Mesenchymal stem cell (in vitro differentiated cells and primary cell): ENCODE data around the gene PRX.
"Not testable (repeated sequence)": the region's sequence is repeated elsewhere in the genome, so short reads cannot be mapped to it uniquely, and the experiment has no call there.

ENCODE experiments used
- DNase-seq: peaks from one replicate; pipeline ENCODE4 v3.0.0-alpha.2; 2013
- H2AFZ ChIP-seq: one replicate; pipeline ENCODE4 v1.6.1; 2013; ENCODE audit warnings: low read depth, mild to moderate bottlenecking, control low read depth, inconsistent platforms, low read length, moderate library complexity
- H2AK5ac ChIP-seq: 2 replicates; pipeline ENCODE4 v1.6.1; 2013; ENCODE audit warnings: low read length, moderate library complexity, mild to moderate bottlenecking, inconsistent platforms; ENCODE audit not compliant: severe bottlenecking
- H2BK120ac ChIP-seq: one replicate; pipeline ENCODE4 v1.6.1; 2013; ENCODE audit warnings: low read depth, mild to moderate bottlenecking, inconsistent platforms, low read length, moderate library complexity
- H2BK12ac ChIP-seq, 2 experiments: one replicate each; pipeline ENCODE4 v1.6.1; 2013; ENCODE audit warnings: inconsistent platforms in 2 of 2, low read length in 2 of 2, mild to moderate bottlenecking in 2 of 2, moderate library complexity in 2 of 2, control low read depth in 1 of 2
- H2BK15ac ChIP-seq: one replicate; pipeline ENCODE4 v1.6.1; 2013; ENCODE audit warnings: mild to moderate bottlenecking, low read depth, inconsistent platforms; ENCODE audit not compliant: poor library complexity, severe bottlenecking
- H2BK5ac ChIP-seq: 2 replicates; pipeline ENCODE4 v1.6.1; 2013; ENCODE audit warnings: low read depth, mild to moderate bottlenecking, low read length, control low read depth, inconsistent platforms; ENCODE audit not compliant: poor library complexity, severe bottlenecking
- H3K14ac ChIP-seq, 2 experiments: one replicate each; pipeline ENCODE4 v1.6.1; 2013; ENCODE audit warnings: inconsistent platforms in 2 of 2, low read length in 2 of 2, control low read depth in 1 of 2, mild to moderate bottlenecking in 1 of 2, moderate library complexity in 1 of 2
- H3K18ac ChIP-seq, 2 experiments: one replicate each; pipeline ENCODE4 v1.6.1; 2013; ENCODE audit warnings: inconsistent platforms in 2 of 2, low read length in 2 of 2, control low read depth in 1 of 2, low read depth in 1 of 2, mild to moderate bottlenecking in 1 of 2
- H3K23ac ChIP-seq, 2 experiments: one replicate each; pipeline ENCODE4 v1.6.1; 2013; ENCODE audit warnings: inconsistent platforms in 2 of 2, low read length in 2 of 2, mild to moderate bottlenecking in 2 of 2, moderate library complexity in 2 of 2, control low read depth in 1 of 2
- H3K27ac ChIP-seq: 2 replicates; pipeline ENCODE4 v1.5.1; 2013; ENCODE audit warnings: mild to moderate bottlenecking, moderate library complexity, low read length, control low read depth, inconsistent platforms; ENCODE audit not compliant: poor library complexity, severe bottlenecking
- H3K27me3 ChIP-seq, 2 experiments: 2 replicates each; pipeline versions ENCODE4 v1.6.1 to v1.7.0; 2013; ENCODE audit warnings: low read length in 2 of 2, mild to moderate bottlenecking in 2 of 2, moderate library complexity in 2 of 2, control low read depth in 1 of 2, inconsistent platforms in 1 of 2; ENCODE audit not compliant: control insufficient read depth in 1 of 2, insufficient read depth in 1 of 2
- H3K36me3 ChIP-seq, 2 experiments: 2 replicates each; pipeline versions ENCODE4 v1.6.1 to v1.7.0; 2013; ENCODE audit warnings: low read length in 2 of 2, control low read depth in 1 of 2, inconsistent platforms in 1 of 2, low read depth in 1 of 2, mild to moderate bottlenecking in 1 of 2; ENCODE audit not compliant: insufficient read depth in 2 of 2, control insufficient read depth in 1 of 2
- H3K4ac ChIP-seq, 2 experiments: one replicate each; pipeline ENCODE4 v1.6.1; 2013; ENCODE audit warnings: inconsistent platforms in 2 of 2, low read length in 2 of 2, mild to moderate bottlenecking in 2 of 2, moderate library complexity in 2 of 2, control low read depth in 1 of 2, low read depth in 1 of 2
- H3K4me1 ChIP-seq: 2 replicates; pipeline ENCODE4 v1.6.1; 2013; ENCODE audit warnings: low read depth, low read length, control low read depth; ENCODE audit not compliant: control insufficient read depth, insufficient read depth
- H3K4me2 ChIP-seq: 2 replicates; pipeline ENCODE4 v1.6.1; 2013; ENCODE audit warnings: low read length, mild to moderate bottlenecking, inconsistent platforms; ENCODE audit not compliant: poor library complexity, severe bottlenecking
- H3K4me3 ChIP-seq, 2 experiments: 2 replicates each; pipeline versions ENCODE4 v1.5.1 to v1.7.0; 2013; ENCODE audit warnings: low read length in 2 of 2, mild to moderate bottlenecking in 2 of 2, control low read depth in 1 of 2, low read depth in 1 of 2; ENCODE audit not compliant: insufficient read depth in 1 of 2
- H3K79me1 ChIP-seq: replicated peaks from 2 replicates; pipeline ENCODE4 v1.6.1; 2013; ENCODE audit warnings: mild to moderate bottlenecking, control low read depth, low read length, inconsistent platforms; ENCODE audit not compliant: poor library complexity, severe bottlenecking
- H3K9ac ChIP-seq: 2 replicates; pipeline ENCODE4 v1.7.0; 2013; ENCODE audit warnings: mild to moderate bottlenecking, low read length, moderate library complexity
- H3K9me3 ChIP-seq: 2 replicates; pipeline ENCODE4 v1.7.0; 2013; ENCODE audit warnings: mild to moderate bottlenecking, low read length; ENCODE audit not compliant: control insufficient read depth
- H4K8ac ChIP-seq: one replicate; pipeline ENCODE4 v1.6.1; 2013; ENCODE audit warnings: inconsistent platforms, mild to moderate bottlenecking, low read length, moderate library complexity
- H4K91ac ChIP-seq: one replicate; pipeline ENCODE4 v1.6.1; 2013; ENCODE audit warnings: mild to moderate bottlenecking, low read length, inconsistent platforms
- WGBS: methylation state at CpG from one replicate; pipeline ENCODE4 v1.1.7; 2013; ENCODE audit warnings: mixed read lengths; 5-methylcytosine and 5-hydroxymethylcytosine counted together

Gene PRX

DNA sequence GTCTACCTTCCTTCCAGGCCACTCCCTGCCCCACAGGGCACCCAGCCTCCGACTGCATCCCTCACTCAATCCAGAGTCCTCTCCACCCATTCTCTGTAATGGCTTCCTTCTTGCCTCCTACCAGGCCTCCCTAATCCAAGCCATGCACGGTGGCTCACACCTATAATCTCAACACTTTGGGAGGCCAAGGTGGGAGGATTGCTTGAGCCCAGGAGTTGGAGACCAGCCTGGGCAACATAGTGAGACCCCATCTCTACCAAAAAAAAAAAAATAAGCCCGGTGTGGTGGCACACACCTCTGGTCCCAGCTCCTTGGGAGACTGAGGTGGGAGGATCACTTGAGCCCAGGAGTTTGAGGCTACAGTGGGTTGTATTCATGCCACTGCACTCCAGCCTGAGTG, 42.9 kb downstream of the PRX start:
- whole genome bisulfite sequencing = 94% methylated on average over 3 of the region's 3 CpGs
- not testable (repeated sequence) for H2AK5ac ChIP-seq, DNase-seq, H3K4me3 ChIP-seq, H3K18ac ChIP-seq, H3K9me3 ChIP-seq, H3K9ac ChIP-seq, H2BK120ac ChIP-seq, H2BK15ac ChIP-seq, H3K27me3 ChIP-seq, H3K14ac ChIP-seq, H3K4ac ChIP-seq, H2BK12ac ChIP-seq, H2BK5ac ChIP-seq, H2AFZ ChIP-seq, H4K8ac ChIP-seq, H3K4me2 ChIP-seq, H3K27ac ChIP-seq, H4K91ac ChIP-seq, H3K23ac ChIP-seq
- peaks cover 68 to 82% of the 10 kb centered on the region in 2 experiments for H3K36me3 ChIP-seq
- H3K79me1 ChIP-seq = peaks cover 42% of the 10 kb centered on the region
- H3K4me1 ChIP-seq = peaks cover 24% of the 10 kb centered on the region

GRCh38 chr19:40369797-40370196, 43.4 kb downstream of the PRX start:
- Histone ChIP-seq H2AK5ac (no peak overlapping the region), H3K4me3 (no peak overlapping the region), H3K23ac (peak overlapping the region in 1 of 2 experiments; percentile 9), H4K8ac (no peak overlapping the region), H3K9me3 (no peaks in the 10 kb centered on the region), H3K27me3 (no peaks in the 10 kb centered on the region), H3K79me1 (peaks cover 43% of the 10 kb centered on the region), H2BK12ac (no peak overlapping the region), H3K18ac (no peak overlapping the region), H3K14ac (no peak overlapping the region), H3K27ac (no peak overlapping the region), H3K4me1 (peaks cover 26% of the 10 kb centered on the region), H2BK5ac (no peak overlapping the region), H2BK120ac (no peak overlapping the region), H3K9ac (no peak overlapping the region), H3K36me3 (peaks cover 64 to 80% of the 10 kb centered on the region in 2 experiments), H2BK15ac (no peak overlapping the region), H4K91ac (no peak overlapping the region), H3K4me2 (no peak overlapping the region), H3K4ac (no peak overlapping the region), H2AFZ (no peak overlapping the region)
- no peak for DNase-seq
- WGBS = 95% methylated on average over 12 of the region's 12 CpGs

DNA sequence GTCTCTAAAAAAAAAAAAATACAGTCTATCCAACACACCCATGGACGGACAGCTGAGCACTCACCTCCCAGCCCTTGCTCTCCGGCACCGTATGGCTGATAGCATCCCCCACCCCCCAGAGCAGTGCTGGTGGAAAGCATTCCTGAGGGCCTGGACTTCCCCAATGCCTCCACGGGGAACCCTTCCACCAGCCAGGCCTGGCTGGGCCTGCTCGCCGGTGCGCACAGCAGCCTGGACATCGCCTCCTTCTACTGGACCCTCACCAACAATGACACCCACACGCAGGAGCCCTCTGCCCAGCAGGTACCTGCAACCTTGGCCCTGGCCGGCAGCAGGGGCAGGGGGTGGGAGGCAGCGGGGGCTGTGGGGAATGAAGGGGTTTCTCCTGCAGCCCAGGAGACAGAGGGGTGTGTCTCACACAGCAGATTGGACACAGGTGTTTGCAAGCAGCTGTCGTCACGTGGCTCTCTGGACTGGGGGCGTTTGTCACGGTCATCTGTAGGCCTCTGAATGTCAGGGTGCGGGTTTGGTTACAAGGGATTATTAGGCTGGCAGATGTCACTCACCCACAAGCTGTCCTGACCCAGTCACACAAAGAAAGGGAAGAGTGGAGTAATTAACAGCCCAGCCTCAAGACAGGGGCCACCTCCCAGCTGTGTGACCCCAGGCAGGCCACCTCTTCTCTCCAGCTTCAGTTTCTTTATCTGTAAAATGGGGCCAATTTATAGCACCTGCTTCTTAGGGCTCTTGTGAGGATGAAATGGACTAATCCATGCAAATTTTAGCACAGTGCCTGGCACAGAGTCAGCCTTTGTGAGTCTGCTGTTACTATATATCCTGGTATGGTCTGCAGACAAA, 45.4 kb downstream of the PRX start:
- no peak overlapping the region for H3K23ac ChIP-seq
- H3K4me1 ChIP-seq = peaks cover 26% of the 10 kb centered on the region
- 92% methylated on average over 16 of the region's 16 CpGs for WGBS
- peak overlapping the region in 1 of 2 experiments; percentile 75 for H2BK12ac ChIP-seq
- no peak overlapping the region for H3K4ac ChIP-seq
- H2BK15ac ChIP-seq = no peak overlapping the region
- no peak overlapping the region for H3K9ac ChIP-seq
- H3K27me3 ChIP-seq = no peaks in the 10 kb centered on the region
- H2AK5ac ChIP-seq = no peak overlapping the region
- H3K18ac ChIP-seq = peak overlapping the region in 1 of 2 experiments; percentile 49
- H3K14ac ChIP-seq = no peak overlapping the region
- no peak overlapping the region for H3K4me3 ChIP-seq
- no peak overlapping the region for H2AFZ ChIP-seq
- H2BK5ac ChIP-seq = no peak overlapping the region
- no peaks in the 10 kb centered on the region for H3K9me3 ChIP-seq
- H3K4me2 ChIP-seq = peak overlapping the region; percentile 25
- H3K27ac ChIP-seq = no peak overlapping the region
- peak overlapping the region; percentile 23 for H4K8ac ChIP-seq
- H3K36me3 ChIP-seq = peaks cover 44 to 67% of the 10 kb centered on the region in 2 experiments
- no peak for DNase-seq
- peak overlapping the region; percentile 21 for H4K91ac ChIP-seq
- H3K79me1 ChIP-seq = peaks cover 36% of the 10 kb centered on the region
- no peak overlapping the region for H2BK120ac ChIP-seq

DNA sequence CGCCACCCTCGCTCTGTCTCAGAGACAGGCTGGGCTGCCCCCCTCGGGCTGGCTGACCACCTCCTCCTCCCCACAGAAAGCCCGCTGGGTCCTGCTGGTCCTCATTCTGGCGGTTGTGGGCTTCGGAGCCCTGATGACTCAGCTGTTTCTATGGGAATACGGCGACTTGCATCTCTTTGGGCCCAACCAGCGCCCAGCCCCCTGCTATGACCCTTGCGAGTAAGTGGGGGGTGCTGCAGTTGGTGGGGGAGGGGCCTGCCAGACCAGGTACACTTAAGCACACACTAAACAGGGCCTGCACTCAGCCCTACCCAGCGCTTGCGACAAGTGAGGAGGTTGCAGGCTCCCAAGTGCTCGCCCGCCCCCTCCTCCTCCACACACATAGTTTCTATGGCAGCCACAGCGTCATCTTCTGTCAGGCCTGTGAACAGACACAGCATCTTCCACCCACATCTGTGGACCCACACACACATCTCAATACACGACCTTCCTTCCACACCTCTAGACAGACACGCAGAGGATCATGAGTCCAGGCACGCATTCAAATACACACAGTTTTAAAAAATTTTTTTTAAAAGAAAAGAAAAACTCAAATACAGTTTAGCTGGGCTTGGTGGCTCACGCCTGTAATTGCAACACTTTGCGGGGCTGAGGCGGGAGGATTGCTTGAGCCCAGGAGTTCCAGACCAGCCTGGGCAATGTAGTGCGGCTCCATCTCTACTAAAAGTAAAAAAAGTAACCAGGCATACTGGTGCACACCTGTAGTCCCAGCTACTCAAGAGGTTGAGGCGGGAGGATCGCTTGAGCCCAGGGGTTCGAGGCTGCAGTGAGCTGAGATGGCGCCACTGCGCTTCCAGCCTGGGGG, 46.2 kb downstream of the PRX start:
- H2BK12ac ChIP-seq = peak overlapping the region in 1 of 2 experiments; percentile 61
- 47% methylated on average over 27 of the region's 27 CpGs for WGBS
- no peaks in the 10 kb centered on the region for H3K27me3 ChIP-seq

More for the DNA sequence above, 46.2 kb downstream of the PRX start:
- Histone ChIP-seq H3K4me1 (peaks cover 26% of the 10 kb centered on the region), H2BK120ac (peak overlapping the region; percentile 64), H3K23ac (no peak overlapping the region), H3K27ac (peak overlapping the region; percentile 8), H3K4me2 (peak overlapping the region; percentile 87), H3K9ac (no peak overlapping the region), H4K8ac (peak overlapping the region; percentile 19), H4K91ac (no peak overlapping the region), H3K4ac (peak overlapping the region; percentile 5 to 59), H3K14ac (no peak overlapping the region), H2BK5ac (no peak overlapping the region), H3K9me3 (no peaks in the 10 kb centered on the region), H3K4me3 (peak overlapping the region in 1 of 2 experiments; percentile 65), H2AK5ac (no peak overlapping the region), H3K36me3 (peaks cover 36 to 61% of the 10 kb centered on the region in 2 experiments), H2AFZ (no peak overlapping the region), H2BK15ac (peak overlapping the region; percentile 2), H3K18ac (peak overlapping the region; percentile 26 to 58), H3K79me1 (peaks cover 33% of the 10 kb centered on the region)
- peak; percentile 87 for DNase-seq
